Activated B cell treated with CpG ODN at 0.5 μM for 24 hours (primary cell): Measurements from ENCODE around the gene PTH2. TPM values are rescaled to one million over a fixed set of nuclear protein-coding genes. Genes with fewer than 3 reads are reported as not detected.

Experiments
- ATAC-seq: fragments of 200-7000 bp; cut with Tn5 transposase; one replicate; pipeline ENCODE4 v1.10.0; 2021; ENCODE audit warnings: low read depth, mild to moderate bottlenecking, moderate library complexity
- CTCF ChIA-PET: fragments of 350-600 bp; sonication (Branson Sonifier 250); formaldehyde crosslinking; loops from one replicate; lab custom pipeline; 2021; ENCODE audit warnings: antibody characterized with exemption; lab: Charles Lee
- POLR2A ChIA-PET: fragments of 350-600 bp; sonication (Branson Sonifier 250); formaldehyde crosslinking; loops from one replicate; lab custom pipeline; 2021; ENCODE audit warnings: antibody characterized with exemption; lab: Charles Lee
- DNase-seq: peaks from one replicate; pipeline ENCODE4 v3.0.0; 2022
- H3K27ac Mint-ChIP-seq: one replicate; pipeline ENCODE4 v1.8.0; 2020; ENCODE audit warnings: mixed read lengths
- H3K27me3 Mint-ChIP-seq: one replicate; pipeline ENCODE4 v1.8.0; 2021; ENCODE audit warnings: mixed read lengths
- H3K36me3 Mint-ChIP-seq: one replicate; pipeline ENCODE4 v1.8.0; 2021; ENCODE audit warnings: low read depth, mixed read lengths
- H3K4me1 Mint-ChIP-seq: one replicate; pipeline ENCODE4 v1.8.0; 2021; ENCODE audit warnings: mixed read lengths
- H3K4me3 Mint-ChIP-seq: one replicate; pipeline ENCODE4 v1.8.0; 2020; ENCODE audit warnings: mild to moderate bottlenecking, mixed read lengths
- H3K9me3 Mint-ChIP-seq: one replicate; pipeline ENCODE4 v1.8.0; 2020; ENCODE audit warnings: mixed read lengths
- intact Hi-C: fragments of 100-400 bp; cut with micrococcal nuclease; formaldehyde crosslinking; loops from one replicate; pipeline ENCODE4 v1.15.1; 2024
- total RNA-seq: library from RNA; stranded (reverse); gene quantifications from 2 replicates; pipeline ENCODE4 v1.2.3, GENCODE V29; 2022
- TF ChIP-seq, protein P1 (sequence below): fragments of 200-600 bp; IDR thresholded peaks from one replicate; pipeline ENCODE4 v1.8.0; 2022; ENCODE audit warnings: antibody characterized with exemption, mild to moderate bottlenecking

Gene PTH2
- total RNA-seq, 1 donor from 2014 or later, result not detected

GRCh38 chr19:49409441-49410029 lies 13.7 kb downstream of the PTH2 start:
- ChIA-PET POLR2A (interaction anchor here (0.6 to 1.9 kb wide), 10 partner anchors 9 to 108 kb away, joined by 3 to 8 read pairs (median 4); partner anchors contain the start of genes ALDH16A1, CD37, KASH5 and PIH1D1), CTCF (interaction anchor here (1.0 to 1.1 kb wide), 2 partner anchors 18 to 45 kb away, joined by 4 to 11 read pairs; no protein-coding TSS in a partner anchor)
- peak overlapping the region; percentile 89 for H3K27ac Mint-ChIP-seq
- no peaks in the 10 kb centered on the region for H3K27me3 Mint-ChIP-seq
- peaks cover 56% of the 10 kb centered on the region for H3K4me1 Mint-ChIP-seq
- no peaks in the 10 kb centered on the region for H3K9me3 Mint-ChIP-seq
- no peaks in the 10 kb centered on the region for H3K36me3 Mint-ChIP-seq
- intact Hi-C loops, result loop anchor here (2.0 kb wide), 1 partner anchor 13 kb away; the partner anchor contains the start of gene PTH2
- peak; percentile 83 for ATAC-seq
- TF ChIP-seq, protein P1, sequence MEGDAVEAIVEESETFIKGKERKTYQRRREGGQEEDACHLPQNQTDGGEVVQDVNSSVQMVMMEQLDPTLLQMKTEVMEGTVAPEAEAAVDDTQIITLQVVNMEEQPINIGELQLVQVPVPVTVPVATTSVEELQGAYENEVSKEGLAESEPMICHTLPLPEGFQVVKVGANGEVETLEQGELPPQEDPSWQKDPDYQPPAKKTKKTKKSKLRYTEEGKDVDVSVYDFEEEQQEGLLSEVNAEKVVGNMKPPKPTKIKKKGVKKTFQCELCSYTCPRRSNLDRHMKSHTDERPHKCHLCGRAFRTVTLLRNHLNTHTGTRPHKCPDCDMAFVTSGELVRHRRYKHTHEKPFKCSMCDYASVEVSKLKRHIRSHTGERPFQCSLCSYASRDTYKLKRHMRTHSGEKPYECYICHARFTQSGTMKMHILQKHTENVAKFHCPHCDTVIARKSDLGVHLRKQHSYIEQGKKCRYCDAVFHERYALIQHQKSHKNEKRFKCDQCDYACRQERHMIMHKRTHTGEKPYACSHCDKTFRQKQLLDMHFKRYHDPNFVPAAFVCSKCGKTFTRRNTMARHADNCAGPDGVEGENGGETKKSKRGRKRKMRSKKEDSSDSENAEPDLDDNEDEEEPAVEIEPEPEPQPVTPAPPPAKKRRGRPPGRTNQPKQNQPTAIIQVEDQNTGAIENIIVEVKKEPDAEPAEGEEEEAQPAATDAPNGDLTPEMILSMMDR, result no peak
- peak overlapping the region; percentile 67 for H3K4me3 Mint-ChIP-seq
- DNase-seq, result no peak

- DNase-seq (no peak), ATAC-seq (peak; percentile 65)
- TF ChIP-seq, protein P1, result no peak
- Mint-ChIP-seq H3K27me3 (no peaks in the 10 kb centered on the region), H3K4me1 (peaks cover 54% of the 10 kb centered on the region), H3K27ac (peak overlapping the region; percentile 89), H3K9me3 (no peaks in the 10 kb centered on the region), H3K4me3 (peak overlapping the region; percentile 67), H3K36me3 (no peaks in the 10 kb centered on the region)
- ChIA-PET POLR2A (interaction anchor here (0.7 to 1.9 kb wide), 8 partner anchors 11 to 108 kb away, joined by 3 to 8 read pairs (median 4); partner anchors contain the start of genes ALDH16A1, CD37, KASH5 and PIH1D1), CTCF (interaction anchor here (1.0 to 1.1 kb wide), 2 partner anchors 17 to 46 kb away, joined by 4 to 11 read pairs; no protein-coding TSS in a partner anchor)
- intact Hi-C loops, result loop anchor here (2.0 kb wide), 1 partner anchor 14 kb away; the partner anchor contains the start of gene PTH2
These were observed 14.3 kb downstream of the PTH2 start for GRCh38 chr19:49408816-49409440.

DNA sequence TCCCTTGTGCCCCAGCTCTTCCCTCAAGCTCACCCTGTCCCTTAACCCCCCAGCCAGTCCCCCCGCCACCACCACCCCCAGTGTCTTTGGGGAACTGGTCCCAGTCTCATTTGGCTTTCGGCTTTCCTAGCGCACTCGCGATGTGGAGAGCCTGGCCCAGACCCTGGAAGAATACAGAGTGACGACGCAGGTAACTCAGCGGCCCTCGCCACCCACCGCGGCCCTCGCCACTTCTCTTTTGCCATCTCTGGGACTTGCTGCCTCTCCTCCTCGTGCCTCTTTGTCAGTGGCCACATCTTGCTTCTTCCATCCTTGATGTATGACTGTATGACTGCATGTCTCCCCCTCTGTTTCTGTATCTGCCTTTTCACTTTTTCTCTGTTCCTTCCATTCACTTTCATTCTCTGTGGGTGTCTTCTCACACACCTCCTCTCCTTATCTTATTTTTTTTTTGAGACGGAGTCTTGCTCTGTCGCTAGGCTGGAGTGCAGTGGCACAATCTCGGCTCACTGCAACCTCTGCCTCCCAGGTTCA lies 15.7 kb downstream of the PTH2 start:
- H3K9me3 Mint-ChIP-seq, result no peaks in the 10 kb centered on the region
- CTCF ChIA-PET, result no interaction called here
- H3K27ac Mint-ChIP-seq, result no peak overlapping the region
- DNase-seq, result no peak
- no peaks in the 10 kb centered on the region for H3K27me3 Mint-ChIP-seq
- H3K4me1 Mint-ChIP-seq, result peaks cover 64% of the 10 kb centered on the region
- ATAC-seq, result no peak
- TF ChIP-seq, protein P1, result no peak
- no peak overlapping the region for H3K4me3 Mint-ChIP-seq
- no peaks in the 10 kb centered on the region for H3K36me3 Mint-ChIP-seq
- intact Hi-C loops, result loop anchor here (2.0 kb wide), 1 partner anchor 15 kb away; the partner anchor contains the start of gene PTH2
- POLR2A ChIA-PET, result interaction anchor here (0.6 to 1.0 kb wide), 2 partner anchors 51 to 88 kb away, joined by 3 to 5 read pairs; no protein-coding TSS in a partner anchor

- no peaks in the 10 kb centered on the region for H3K36me3 Mint-ChIP-seq
- no peak overlapping the region for H3K27ac Mint-ChIP-seq
- ATAC-seq (no peak), DNase-seq (no peak)
- ChIA-PET POLR2A (interaction anchor here (0.6 to 1.0 kb wide), 3 partner anchors 51 to 89 kb away, joined by 3 to 5 read pairs (median 3); no protein-coding TSS in a partner anchor), CTCF (no interaction called here)
- no peaks in the 10 kb centered on the region for H3K27me3 Mint-ChIP-seq
- H3K4me1 Mint-ChIP-seq, result peaks cover 61% of the 10 kb centered on the region
- no peak overlapping the region for H3K4me3 Mint-ChIP-seq
- TF ChIP-seq, protein P1, result no peak
- intact Hi-C loops, result no loop called here
- no peaks in the 10 kb centered on the region for H3K9me3 Mint-ChIP-seq
These were observed 16.2 kb downstream of the PTH2 start for GRCh38 chr19:49407079-49407478.
